K562 (cell line): ENCODE results near the gene ARL2. TPM values are rescaled to one million over a fixed set of nuclear protein-coding genes. Genes with fewer than 3 reads are reported as not detected.
A peak's percentile ranks its signal among the peaks of the same experiment; 100 is the strongest.

Experiments used
- BCOR ChIP-seq: fragments of 450-650 bp; IDR thresholded peaks from 2 replicates; pipeline ENCODE4 v1.6.1; 2016
- BHLHE40 ChIP-seq: IDR thresholded peaks from 2 replicates; pipeline ENCODE4 v1.6.1; 2011; ENCODE audit warnings: low read length, improper control_type of control experiment
- DPF2 ChIP-seq: fragments of 450-650 bp; IDR thresholded peaks from 2 replicates; pipeline ENCODE4 v1.6.1; 2016
- FOXK1 ChIP-seq: sonication (generic); formaldehyde crosslinking; IDR thresholded peaks from 2 replicates; pipeline ENCODE4 v1.8.0; 2022; ENCODE audit warnings: missing genetic modification reagents, mild to moderate bottlenecking, borderline replicate concordance
- FOXP4 ChIP-seq: sonication (generic); formaldehyde crosslinking; IDR thresholded peaks from 2 replicates; pipeline ENCODE4 v1.8.0; 2022; ENCODE audit warnings: mild to moderate bottlenecking, missing genetic modification reagents, borderline replicate concordance
- HES1 ChIP-seq: fragments of 450-650 bp; IDR thresholded peaks from 2 replicates; pipeline ENCODE4 v1.6.1; 2016; ENCODE audit warnings: low read depth, mild to moderate bottlenecking, moderate library complexity
- KDM1A ChIP-seq, 2 experiments: fragments of 450-650 bp; IDR thresholded peaks; 2 replicates each; pipeline ENCODE4 v1.6.1; 2016; ENCODE audit warnings: mild to moderate bottlenecking in 2 of 2
- RBM34 ChIP-seq: fragments of 200-400 bp; formaldehyde crosslinking; IDR thresholded peaks from 2 replicates; pipeline ENCODE4 v1.6.1; 2018; ENCODE audit warnings: low read length, borderline replicate concordance; ENCODE audit not compliant: insufficient read depth
- SMARCA5 ChIP-seq: fragments of 450-650 bp; IDR thresholded peaks from 2 replicates; pipeline ENCODE4 v1.6.1; 2016
- SMARCE1 ChIP-seq: fragments of 450-650 bp; IDR thresholded peaks from 2 replicates; pipeline ENCODE4 v1.7.1; 2016; ENCODE audit warnings: mild to moderate bottlenecking
- ZBTB26 ChIP-seq: fragments of 450-650 bp; formaldehyde crosslinking; IDR thresholded peaks from 2 replicates; pipeline ENCODE4 v1.4.0; 2022; ENCODE audit warnings: missing genetic modification characterization
- ZC3H8 ChIP-seq: fragments of 450-650 bp; IDR thresholded peaks from 2 replicates; pipeline ENCODE4 v1.6.1; 2017
- ZMIZ1 ChIP-seq, 2 experiments: fragments of 150-350 bp in 1 of 2; IDR thresholded peaks; 2 replicates each; pipeline ENCODE4 v1.6.1; 2012 to 2016; ENCODE audit warnings: low read depth in 2 of 2, low read length in 2 of 2, mild to moderate bottlenecking in 1 of 2, moderate library complexity in 1 of 2
- ZNF140 ChIP-seq: fragments of 250-450 bp; sonication (Bioruptor Pico); IDR thresholded peaks from 2 replicates; pipeline ENCODE4 v1.8.0; 2021; ENCODE audit warnings: moderate library complexity, mild to moderate bottlenecking, inconsistent platforms
- ZNF23 ChIP-seq: fragments of 250-450 bp; sonication (Bioruptor Pico); IDR thresholded peaks from 2 replicates; pipeline ENCODE4 v1.4.0; 2020; ENCODE audit warnings: mild to moderate bottlenecking
- ZNF3 ChIP-seq: fragments of 250-450 bp; sonication (Bioruptor Pico); IDR thresholded peaks from 2 replicates; pipeline ENCODE4 v1.5.0; 2021; ENCODE audit warnings: mild to moderate bottlenecking, moderate library complexity
- ZNF551 ChIP-seq: fragments of 250-450 bp; sonication (Bioruptor Pico); IDR thresholded peaks from 2 replicates; pipeline ENCODE4 v1.5.0; 2021; ENCODE audit warnings: mild to moderate bottlenecking, moderate library complexity
- ZNF584 ChIP-seq: fragments of 200-800 bp; sonication (Bioruptor generic); IDR thresholded peaks from 2 replicates; pipeline ENCODE4 v1.6.1; 2016; ENCODE audit warnings: low read depth, mild to moderate bottlenecking, missing genetic modification characterization, missing compliant biosample characterization
- polyA plus RNA-seq, 8 experiments: library from polyadenylated mRNA; depleted of rRNA in 4 of 8; stranded (reverse) in 5 of 8; unstranded in 3 of 8; fragments of >200 nt; fragmentation: Nextera tagmentation in 2 of 8; fragmentation: Illumina TruSeq in 1 of 8; extraction: Ambion mirVana in 2 of 8; extraction: Trizol in 1 of 8; gene quantifications; 2 replicates each; pipeline versions ENCODE4 v1.2.1 to v1.2.3, GENCODE V29; 2011 to 2014; ENCODE audit warnings: inconsistent platforms in 1 of 8, missing spikeins in 1 of 8
- total RNA-seq, 7 experiments: library from RNA; depleted of rRNA in 6 of 7; stranded (reverse); fragments of >200 nt in 6 of 7; fragmentation: Illumina TruSeq in 2 of 7; extraction: Trizol in 2 of 7; gene quantifications; 2 replicates each; pipeline versions ENCODE4 v1.2.1 to v1.2.3, GENCODE V29; 2011 to 2021; ENCODE audit warnings: low replicate concordance in 1 of 7

ARL2 gene
- total and polyA plus RNA-seq, 9 of the 15 experiments (the other 6 are each of a cell fraction or from before 2014, with no cell fraction given) = 5.7 to 154 (median 92.2) TPM

GRCh38 chr11:65014726-65015227 is 817 bp downstream of the ARL2 start (continued):
- TF ChIP-seq ZMIZ1 (IDR thresholded peaks at IDR 0.05; ENCODE audit: low read depth in 2 of 2, low read length in 2 of 2) = no peak
- TF ChIP-seq SMARCE1 = no peak
- no peak for TF ChIP-seq ZNF140 (CRISPR knock-in tag)
- TF ChIP-seq BHLHE40 = peak; percentile 14; the same call in 1 of the 2 replicates
- TF ChIP-seq ZBTB26 (CRISPR knock-in tag) = no peak
- TF ChIP-seq HES1 = no peak
- TF ChIP-seq KDM1A (IDR thresholded peaks at IDR 0.05) = peak in 1 of 2 experiments; percentile 13; a peak in 1 of 4 replicates
- no peak for TF ChIP-seq ZNF3
- 0 out of 2 replicates have a peak, but pooled peaks have one; percentile 47 for TF ChIP-seq DPF2
- 0 out of 2 replicates have a peak, but pooled peaks have one; percentile 6 for TF ChIP-seq ZNF584
- peak; percentile 62; the same call in 1 of the 2 replicates for TF ChIP-seq SMARCA5
- TF ChIP-seq RBM34 = no peak
- TF ChIP-seq BCOR = peak; percentile 88
- no peak for TF ChIP-seq ZNF551 (CRISPR knock-in tag)
- TF ChIP-seq FOXK1 (CRISPR knock-in tag) = peak; percentile 90; the same call in 1 of the 2 replicates
- TF ChIP-seq FOXP4 (CRISPR knock-in tag) = peak; percentile 52; the same call in 1 of the 2 replicates
- no peak for TF ChIP-seq ZC3H8
- no peak for TF ChIP-seq ZNF23
